ENCODE results near the gene HOOK1.

Gene HOOK1

DNA sequence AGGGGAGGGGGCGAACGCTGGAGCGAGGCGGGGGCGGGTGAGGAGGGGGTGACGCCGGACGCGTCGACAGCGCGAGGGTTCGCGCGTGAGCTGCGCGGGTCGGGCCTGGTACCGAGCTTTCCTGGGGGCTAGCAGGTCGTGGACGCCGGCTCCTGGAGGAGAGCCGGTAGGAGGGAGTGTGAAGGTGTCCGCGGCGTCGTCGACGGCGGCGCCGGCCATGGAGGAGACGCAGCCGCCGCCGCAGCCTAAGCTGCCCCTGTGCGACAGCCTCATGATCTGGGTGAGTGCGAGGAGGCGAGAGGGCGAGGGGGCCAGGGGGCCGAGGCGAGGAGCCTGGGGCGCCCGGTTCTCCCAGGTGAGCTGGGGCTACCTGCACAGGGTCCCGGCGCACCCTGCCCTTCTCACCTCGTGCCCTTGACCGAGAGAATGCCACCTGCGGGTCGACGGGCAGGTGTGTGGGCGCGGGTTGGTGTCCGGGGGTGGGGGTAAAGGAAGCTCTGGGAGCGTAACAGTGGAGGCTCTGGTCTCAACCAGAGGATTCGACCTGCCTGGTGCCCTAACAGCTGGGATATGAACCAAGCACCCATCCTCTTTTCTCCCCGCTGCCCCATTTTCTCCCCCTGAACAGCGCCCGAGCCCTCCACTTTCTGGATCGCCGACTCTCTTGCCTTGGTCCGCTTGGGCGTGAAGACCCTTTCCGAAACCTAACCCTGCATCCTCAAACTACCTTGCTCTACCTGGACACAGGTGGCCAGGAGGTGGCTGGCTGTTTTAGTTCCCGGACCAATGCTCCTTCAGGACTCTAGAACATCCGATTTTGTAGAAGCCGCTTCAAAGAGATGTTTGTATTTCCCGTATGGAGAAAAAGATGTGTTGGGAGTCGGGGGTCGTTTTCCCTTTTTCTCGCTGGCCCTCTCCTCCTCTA, at the start of gene HOOK1:
Gene HOOK1, plus strand, starts transcription at position 49 of the 925 bp plus-strand sequence. Its CDS starts 169 bp downstream, at position 218.
- no peak for DNase-seq (ENCODE audit: low read depth in 2 of 2)

DNA sequence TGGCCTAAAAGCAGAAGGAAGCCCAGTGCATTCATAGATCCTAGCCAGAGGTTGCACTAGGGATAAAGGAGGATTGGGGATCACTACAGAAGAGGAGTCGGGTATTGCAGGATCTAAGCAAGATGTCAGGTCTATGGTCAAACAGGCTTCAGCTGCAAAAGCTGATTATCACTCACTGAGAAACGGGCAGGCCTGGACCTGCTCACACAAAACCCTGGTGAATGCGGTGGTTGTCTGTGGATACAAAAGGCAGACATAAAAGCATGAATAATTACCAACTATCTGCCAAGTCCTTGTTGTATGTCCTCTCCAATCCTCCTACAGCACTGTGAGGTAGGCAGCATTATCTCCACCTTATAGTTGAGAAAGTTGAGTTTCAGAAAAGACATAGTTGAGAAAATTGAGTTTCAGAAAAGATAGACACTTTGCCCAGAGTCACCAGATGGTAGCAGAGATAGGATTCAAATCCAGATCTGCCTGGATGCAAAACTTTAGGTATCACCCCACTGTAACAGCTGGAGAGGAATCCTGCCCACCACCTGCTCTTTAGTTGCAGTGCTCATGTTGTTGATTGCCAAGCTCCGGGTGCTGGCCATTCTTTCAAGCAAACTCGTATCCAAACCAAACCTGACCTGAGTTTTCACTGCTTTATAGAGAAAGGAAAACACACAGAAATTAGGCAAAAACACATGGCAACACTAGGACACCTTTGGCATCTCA, 49.6 kb upstream of the HOOK1 start:
- no peak for DNase-seq (ENCODE audit: low read depth in 2 of 2)

DNA sequence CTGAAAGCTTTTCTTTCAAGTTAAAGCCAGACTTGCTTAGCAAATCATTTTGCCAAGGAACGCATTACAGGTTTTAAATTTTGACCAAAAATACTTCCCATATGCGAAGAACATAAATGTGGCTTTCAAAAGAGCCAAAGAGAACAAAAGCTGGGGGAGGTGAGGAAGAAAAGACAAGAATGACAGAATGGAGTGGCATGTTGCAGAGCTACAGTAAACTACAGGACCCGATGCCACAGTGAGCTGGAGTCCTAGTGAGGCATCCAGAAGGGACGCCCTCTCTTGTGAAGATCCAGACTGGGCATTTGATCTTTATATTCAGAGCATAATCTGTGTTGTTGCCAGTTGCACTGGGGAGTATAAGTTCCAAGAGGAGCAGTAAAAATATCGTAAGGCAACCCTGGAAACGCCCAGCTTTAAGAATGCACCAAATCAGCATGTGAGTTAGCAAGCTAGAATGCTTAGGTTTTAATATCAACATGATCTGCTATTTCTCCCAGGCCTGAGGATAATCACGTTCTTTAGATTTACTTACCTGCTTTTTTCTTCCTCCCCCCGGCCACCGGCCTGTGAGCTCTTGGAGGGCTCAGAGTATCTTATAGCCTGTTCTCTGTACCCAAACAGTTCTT, 48.4 kb upstream of the HOOK1 start:
- DNase-seq (ENCODE audit: low read depth in 2 of 2) = no peak

DNA sequence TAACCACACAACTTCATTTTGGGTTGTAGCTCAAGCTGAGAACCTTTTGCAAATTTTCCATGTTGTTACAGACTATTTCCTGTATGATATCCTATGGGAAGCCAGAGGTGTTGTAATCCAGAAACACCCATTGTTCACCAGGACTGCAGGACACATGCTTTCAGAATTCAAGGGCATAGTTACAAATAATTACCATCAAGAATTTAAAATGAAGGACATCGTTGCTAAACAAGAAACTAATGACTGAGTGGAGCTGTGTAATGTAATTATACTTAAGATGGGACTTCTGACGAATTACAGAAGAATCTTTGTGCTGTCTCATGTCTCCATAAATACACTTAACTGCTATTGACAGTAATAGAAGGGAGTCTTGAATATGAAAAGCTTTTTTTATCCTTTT, 47.6 kb upstream of the HOOK1 start:
- no peak for DNase-seq (ENCODE audit: low read depth in 2 of 2)

DNA sequence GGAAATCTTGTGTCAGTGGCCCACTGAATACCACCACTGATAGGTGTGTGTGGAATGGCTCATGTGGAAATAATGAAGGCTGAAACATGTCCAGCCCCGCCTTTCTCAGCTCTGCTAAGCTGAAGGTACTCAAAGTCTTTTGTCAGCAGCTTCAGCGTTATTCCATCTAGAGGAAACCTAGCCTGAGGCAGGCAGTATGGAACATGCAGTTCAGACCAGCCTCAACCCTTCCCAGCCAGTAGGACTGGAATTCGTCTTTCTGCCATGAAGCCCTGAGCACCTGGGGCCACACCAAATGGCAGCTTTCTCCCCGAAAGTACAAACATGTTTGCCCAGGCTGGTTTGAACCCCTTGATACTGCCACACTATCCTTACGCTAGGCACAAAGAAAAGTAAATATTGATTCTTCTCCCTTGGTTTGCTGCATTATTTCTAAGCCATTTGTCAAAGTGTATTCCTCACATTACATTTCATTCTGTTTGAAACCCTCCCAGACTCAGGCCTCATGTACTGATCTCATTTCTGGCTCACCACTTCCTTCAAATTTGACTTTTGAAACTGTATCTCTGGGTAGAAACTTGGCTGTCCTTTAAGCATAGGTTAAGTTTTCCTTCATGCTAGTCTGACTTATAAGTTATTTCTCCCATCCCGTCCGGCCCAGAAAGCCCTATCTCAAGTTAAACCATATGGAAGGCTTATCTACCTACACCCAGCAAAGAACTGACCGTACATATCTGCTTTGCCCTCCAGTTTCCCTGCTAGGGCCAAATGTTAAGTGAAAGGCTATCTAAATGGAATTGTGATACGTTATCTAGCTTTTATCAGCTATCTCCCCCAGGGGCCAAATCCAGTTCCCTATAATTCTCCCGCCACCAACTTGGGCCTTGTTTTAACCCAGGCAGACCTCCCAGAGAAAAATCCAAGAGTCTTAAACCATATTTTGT, 45.7 kb upstream of the HOOK1 start:
- no peak for DNase-seq (ENCODE audit: low read depth in 2 of 2)

DNA sequence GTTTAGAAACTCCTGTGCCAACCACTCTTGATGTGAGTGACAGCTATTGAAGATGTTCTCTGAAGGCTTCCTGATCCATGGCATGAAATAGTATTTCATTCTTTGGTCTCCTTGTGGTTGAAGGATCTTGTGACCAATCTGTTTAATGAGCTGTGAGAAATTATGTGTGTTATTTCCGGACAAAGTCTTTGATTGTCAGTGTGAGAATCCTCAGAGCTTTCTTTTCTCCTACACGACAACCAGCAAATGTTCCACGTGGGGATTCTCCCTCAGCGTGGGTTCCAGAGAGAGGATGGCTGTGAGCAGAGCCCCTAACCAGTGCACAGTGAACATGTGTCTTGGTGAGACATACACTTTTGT, 45.0 kb upstream of the HOOK1 start:
- DNase-seq (ENCODE audit: low read depth in 2 of 2) = no peak

DNA sequence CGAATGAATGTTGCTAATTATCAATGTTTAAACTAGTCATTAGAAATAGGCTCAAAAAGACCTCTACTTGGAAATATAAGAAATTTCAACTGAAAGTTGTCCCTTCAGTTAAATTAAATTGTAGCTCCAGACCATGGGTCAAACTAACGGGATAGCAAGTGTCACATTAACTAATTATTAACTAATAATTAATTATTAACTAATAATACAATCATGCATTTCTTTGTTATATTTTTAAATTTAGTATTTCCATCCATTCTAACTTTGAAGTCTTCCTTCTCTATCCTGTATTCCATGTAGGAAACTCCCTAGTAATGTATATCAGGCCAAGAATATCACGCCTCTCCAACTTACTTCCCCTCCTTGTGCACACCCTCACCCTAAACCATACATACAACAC, 43.4 kb upstream of the HOOK1 start:
- DNase-seq (ENCODE audit: low read depth in 2 of 2) = no peak

DNA sequence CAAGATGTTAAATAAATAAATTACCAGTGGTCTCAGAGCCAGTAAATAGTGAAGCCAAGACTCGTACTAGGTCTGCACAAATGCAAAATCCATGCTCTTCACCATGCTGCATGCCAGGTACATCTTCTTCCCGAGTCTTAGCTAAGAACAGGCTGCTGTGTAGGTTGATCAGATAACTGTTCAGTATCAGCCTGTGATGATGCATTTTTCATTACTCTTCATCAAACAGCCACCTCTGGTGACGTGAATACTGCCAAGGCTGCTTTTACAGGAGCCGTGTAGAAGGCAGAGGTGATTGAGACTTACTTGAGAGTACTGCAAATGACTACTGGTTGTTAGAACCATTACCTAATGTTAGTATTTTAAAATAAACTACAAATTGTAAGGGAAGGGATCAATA, 39.3 kb upstream of the HOOK1 start:
- DNase-seq (ENCODE audit: low read depth in 2 of 2) = no peak

DNA sequence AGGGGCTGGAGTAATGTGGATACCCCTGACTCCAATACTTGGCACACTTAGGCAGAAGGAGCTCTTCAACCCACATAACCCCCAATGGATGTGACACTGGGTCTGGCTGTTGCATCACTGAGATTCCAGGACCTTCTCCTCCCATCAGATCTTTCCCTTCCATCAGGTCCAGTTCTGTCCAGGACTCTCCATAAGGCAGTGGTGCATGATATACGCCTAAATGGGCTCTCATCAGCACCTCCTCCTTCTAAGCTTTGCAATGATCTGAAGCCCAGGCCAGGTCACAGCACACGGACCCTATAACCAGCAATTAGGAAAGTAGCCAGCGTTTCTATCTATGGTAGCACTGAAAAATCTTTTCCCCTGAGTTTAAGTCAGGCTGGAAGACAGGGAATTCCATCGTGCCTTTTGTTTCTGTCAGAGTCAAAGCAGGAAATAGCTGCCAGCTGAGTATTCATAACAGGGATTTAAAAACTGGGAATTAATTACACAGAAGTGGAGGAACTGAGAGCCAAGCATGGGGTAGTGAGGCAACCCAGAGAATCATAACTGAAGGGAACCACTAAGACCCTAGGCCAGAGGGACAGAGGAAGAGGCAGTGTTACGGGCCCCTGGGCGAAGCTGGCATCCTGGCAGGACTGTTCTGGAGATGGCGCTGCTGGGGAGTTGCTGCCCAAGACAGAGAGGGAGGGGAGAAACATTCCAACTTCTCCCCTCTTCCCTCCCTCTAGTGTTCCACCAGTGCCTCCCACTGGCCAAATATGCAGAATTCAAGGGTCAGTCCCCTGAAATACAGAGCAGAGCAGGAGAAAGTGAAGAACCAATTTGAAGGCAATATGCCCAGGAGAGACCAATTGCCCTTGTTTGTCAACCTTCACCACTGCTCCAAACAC, 37.5 kb upstream of the HOOK1 start:
- peak; percentile 41 to 56 for DNase-seq (ENCODE audit: low read depth in 2 of 2)

DNA sequence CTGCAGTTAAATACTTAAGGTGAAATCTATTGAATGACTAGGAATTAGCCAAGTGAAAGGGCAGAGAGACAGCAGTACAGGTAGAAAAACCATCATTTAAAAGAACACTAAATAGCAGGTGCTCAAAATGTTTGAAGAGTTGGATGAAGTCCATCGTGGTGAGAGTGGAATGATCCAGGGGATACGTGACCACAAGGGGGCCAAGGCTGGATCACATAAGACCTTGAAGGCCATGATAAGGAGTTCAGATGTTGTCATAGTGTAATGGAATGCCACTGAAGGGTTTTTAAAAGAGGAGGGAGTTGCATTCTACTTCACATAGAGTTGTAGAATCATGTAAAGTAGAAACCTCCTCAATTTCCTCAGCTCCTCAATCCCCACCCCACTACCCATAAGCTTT, 34.8 kb upstream of the HOOK1 start:
- no peak for DNase-seq (ENCODE audit: low read depth in 2 of 2)

DNA sequence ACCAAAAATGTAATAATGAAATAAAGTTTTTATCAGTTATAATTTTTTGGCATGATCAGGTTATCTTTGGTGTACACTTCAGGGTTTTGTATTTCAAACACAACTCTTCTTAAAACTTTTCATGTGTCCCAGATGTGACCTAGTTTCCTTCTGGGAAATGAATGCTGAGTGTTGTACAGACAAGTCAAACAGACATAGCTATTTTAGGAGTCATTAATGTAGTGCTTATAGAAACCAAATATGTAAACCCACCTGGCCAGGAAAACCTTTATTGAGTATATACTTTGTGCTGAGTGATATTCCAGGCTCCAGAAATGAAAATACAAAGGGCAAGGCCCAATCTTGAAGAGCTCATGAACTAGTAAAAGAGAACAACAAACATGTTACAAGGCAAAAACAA, 25.9 kb upstream of the HOOK1 start:
- no peak for DNase-seq (ENCODE audit: low read depth in 2 of 2)

DNA sequence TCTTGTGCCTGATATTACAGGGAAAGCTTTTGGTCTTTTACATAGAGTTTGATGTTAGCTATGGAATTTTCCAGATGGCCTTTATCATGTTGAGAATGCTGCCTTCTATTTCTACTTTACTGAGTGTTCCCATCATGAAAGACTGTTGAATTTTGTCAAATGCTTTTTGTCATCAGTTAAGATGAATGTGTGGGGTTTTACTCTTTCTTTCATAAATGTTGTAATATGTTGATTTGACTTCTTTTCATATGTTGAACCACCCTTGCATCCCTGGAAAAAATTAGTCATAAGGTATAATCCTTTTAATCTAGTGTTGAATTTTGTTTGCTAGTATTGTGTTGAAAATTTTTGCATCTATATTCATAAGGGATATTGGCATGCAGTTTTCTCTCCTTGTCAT, 16.1 kb upstream of the HOOK1 start:
- no peak for DNase-seq (ENCODE audit: low read depth in 2 of 2)

DNA sequence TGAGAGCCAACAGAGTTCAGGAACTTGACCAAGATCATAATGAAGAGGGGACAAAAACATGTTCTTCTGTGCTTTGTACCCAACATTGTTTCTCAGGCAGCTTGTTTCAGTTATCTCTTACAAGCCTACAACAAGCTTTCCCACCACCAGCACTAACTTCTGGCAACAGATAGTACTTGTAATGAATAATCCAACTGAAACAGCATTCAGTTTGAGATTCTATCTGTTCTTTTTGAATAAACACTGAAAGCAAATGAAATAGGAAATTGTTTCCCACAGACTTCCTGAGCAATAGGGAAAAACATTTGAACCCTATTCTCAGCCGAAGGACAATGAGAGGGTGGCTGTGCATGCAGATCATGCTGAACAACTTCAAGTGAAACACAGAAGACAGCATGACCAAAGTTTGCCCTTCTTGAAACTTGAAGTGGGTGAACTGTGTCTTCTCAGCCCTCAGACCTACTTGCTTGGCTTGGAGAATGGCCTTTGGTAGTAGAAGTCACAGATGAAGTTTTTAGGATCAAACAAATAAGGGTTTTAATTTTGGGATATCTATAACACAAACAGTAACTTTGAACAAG, 11.2 kb upstream of the HOOK1 start:
- no peak for DNase-seq (ENCODE audit: low read depth in 2 of 2)

DNA sequence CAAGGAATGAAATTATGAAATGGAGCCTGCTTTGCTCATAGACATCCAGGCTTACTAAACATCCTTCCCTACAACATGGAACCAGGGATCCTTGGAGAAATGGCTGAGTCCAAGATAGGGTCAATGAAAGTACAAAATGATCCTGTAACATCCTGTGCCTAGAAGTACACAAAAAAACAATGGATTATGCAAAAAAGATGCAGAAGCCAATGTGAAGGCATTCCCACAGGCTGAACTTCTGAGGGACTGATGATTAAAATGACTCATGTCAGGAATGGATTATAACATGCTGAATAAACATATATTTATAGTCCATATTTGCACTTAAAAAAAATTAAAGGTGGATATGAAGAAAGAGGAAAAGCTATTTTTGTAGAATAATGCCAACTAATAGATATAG, 10.4 kb upstream of the HOOK1 start:
- DNase-seq (ENCODE audit: low read depth in 2 of 2) = no peak

DNA sequence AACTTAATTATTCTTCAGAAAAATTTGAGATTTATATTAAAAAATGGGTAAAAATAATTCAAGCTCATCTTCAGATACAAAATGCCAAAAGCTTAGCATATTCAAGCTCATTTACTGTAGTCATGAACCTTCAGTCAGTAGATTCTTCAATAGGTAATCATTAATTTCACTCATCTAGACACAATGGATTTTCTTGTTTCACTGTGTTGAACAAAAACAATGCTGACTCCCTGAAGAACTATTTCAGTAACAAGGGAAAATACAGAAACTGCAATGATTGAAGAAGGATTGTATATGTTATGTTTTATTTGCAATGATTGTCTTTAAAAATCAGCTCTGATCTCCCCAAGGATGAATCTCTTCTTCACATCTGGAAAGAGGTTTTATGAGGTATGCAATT, 9.2 kb upstream of the HOOK1 start:
- DNase-seq (ENCODE audit: low read depth in 2 of 2) = no peak

DNA sequence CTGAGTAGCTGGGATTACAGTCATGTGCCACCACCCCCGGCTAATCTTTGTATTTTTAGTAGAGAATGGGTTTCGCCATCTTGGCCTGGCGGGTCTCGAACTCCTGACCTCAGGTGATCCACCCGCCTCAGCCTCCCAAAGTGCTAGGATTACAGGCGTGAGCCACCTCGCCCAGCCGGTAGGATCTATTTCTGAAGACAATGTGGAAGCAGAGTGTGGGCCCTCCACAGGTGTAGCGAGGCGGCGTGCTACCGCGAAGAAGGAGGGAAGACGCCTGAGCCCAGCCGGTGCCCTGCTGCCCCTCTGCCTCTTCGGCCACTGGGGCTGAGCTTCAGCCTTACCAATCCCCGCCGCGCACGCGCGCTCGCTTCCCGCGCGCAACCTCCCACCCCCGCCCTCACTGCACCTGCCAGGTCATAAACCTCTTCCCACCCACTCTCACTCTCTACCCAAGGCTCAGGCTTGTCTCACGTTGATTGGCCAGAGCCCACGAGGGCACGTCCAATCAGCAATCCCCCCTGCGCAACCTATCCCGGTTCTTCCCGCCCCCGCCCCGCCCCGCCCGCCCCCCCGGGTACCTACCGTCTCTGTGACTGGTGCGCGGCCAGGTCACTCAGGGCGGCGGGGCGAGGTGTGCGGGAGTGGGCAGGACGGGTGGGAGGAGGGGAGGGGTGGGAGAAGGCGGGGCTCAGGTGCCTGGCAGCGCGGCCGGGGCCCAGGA, 409 bp upstream of the HOOK1 start:
- no peak for DNase-seq (ENCODE audit: low read depth in 2 of 2)

DNA sequence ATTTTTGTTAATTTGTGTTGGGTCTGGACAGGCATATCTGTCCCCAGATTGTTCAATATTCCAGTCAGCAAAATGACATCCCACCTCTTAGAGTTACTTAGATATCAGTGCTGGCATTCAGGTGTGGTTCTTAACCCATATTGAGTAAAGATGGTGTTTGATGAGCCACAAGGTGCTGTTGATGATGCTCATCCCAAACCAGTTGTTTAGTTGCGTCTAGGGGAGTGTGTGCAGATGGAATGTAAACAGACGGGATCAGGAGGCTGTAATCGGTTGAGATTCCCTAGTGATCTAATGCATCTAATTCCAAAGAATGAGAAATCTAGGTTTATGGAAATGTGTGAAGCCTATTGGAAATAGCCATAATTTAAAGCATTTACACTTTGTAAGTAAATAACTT, 1.1 kb downstream of the HOOK1 start:
- no peak for DNase-seq (ENCODE audit: low read depth in 2 of 2)

DNA sequence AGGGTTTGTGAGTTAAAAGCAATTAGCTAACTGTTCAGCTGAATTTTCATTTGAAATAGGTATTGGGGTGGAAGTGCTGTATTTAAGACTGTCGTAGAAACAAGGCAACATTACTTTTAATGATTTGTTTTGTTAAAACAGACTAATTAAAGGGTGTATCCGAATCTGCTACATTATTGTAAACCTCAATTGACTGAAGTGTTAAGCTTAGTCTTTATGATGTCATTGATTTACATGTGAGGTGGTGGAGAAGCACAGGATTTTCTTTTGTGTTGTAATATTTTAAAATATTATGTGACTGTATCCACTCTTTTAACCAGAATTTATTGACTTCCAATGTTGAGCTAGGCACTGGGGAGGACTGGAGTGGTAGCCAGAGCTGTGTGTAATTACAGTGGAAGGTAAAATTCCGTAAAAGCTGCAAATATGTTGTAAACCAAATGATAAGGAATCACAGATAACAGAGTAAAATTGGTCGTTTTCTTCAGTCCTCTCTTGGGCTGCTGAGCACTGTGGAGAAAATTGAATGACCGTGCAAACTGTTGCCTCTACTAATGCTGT, 1.6 kb downstream of the HOOK1 start:
- no peak for DNase-seq (ENCODE audit: low read depth in 2 of 2)
